GM23248 (cell line): ENCODE results near the gene PTPRF. TPM values are rescaled to one million over a fixed set of nuclear protein-coding genes. Genes with fewer than 3 reads are reported as not detected.

Experiments used
- DNase-seq: peaks from one replicate; pipeline ENCODE4 v3.0.0-alpha.2; 2015
- H2AFZ ChIP-seq: fragments of 200-600 bp; sonication (generic); 2 replicates; pipeline ENCODE4 v1.6.1; 2016; ENCODE audit warnings: antibody characterized with exemption
- H3F3A ChIP-seq: fragments of 200-600 bp; sonication (generic); 2 replicates; pipeline ENCODE4 v1.6.1; 2016; ENCODE audit warnings: mild to moderate bottlenecking, antibody characterized with exemption, mixed run types; ENCODE audit not compliant: insufficient read depth
- H3K27ac ChIP-seq: fragments of 200-600 bp; sonication (generic); 2 replicates; pipeline ENCODE4 v1.5.1; 2016; ENCODE audit warnings: mild to moderate bottlenecking
- H3K27me3 ChIP-seq: fragments of 200-600 bp; sonication (generic); replicated peaks from 2 replicates; pipeline ENCODE4 v1.6.1; 2016; ENCODE audit warnings: mild to moderate bottlenecking; ENCODE audit not compliant: insufficient read depth
- H3K36me3 ChIP-seq: fragments of 200-600 bp; sonication (generic); 2 replicates; pipeline ENCODE4 v1.6.1; 2016; ENCODE audit warnings: low read depth, mild to moderate bottlenecking
- H3K4me1 ChIP-seq: fragments of 200-600 bp; sonication (generic); 2 replicates; pipeline ENCODE4 v1.6.1; 2016; ENCODE audit warnings: mild to moderate bottlenecking; ENCODE audit not compliant: insufficient read depth
- H3K4me2 ChIP-seq: fragments of 200-600 bp; sonication (generic); one replicate; pipeline ENCODE4 v1.6.1; 2016; ENCODE audit warnings: mild to moderate bottlenecking; ENCODE audit not compliant: unreplicated experiment
- H3K4me3 ChIP-seq: fragments of 200-600 bp; sonication (generic); 2 replicates; pipeline ENCODE4 v1.5.1; 2016; ENCODE audit warnings: mild to moderate bottlenecking
- H3K79me2 ChIP-seq: fragments of 200-600 bp; sonication (generic); 2 replicates; pipeline ENCODE4 v1.6.1; 2016; ENCODE audit warnings: mild to moderate bottlenecking; ENCODE audit not compliant: insufficient read depth
- H3K9ac ChIP-seq: fragments of 200-600 bp; sonication (generic); 2 replicates; pipeline ENCODE4 v1.6.1; 2016; ENCODE audit warnings: mild to moderate bottlenecking
- H3K9me2 ChIP-seq: fragments of 200-600 bp; sonication (generic); 2 replicates; pipeline ENCODE4 v1.6.1; 2016; ENCODE audit warnings: mixed run types, mild to moderate bottlenecking, moderate library complexity; ENCODE audit not compliant: insufficient read depth
- H3K9me3 ChIP-seq: fragments of 200-600 bp; sonication (generic); one replicate; pipeline ENCODE4 v1.6.1; 2017; ENCODE audit warnings: low read depth
- H4K20me1 ChIP-seq: fragments of 200-600 bp; sonication (generic); 2 replicates; pipeline ENCODE4 v1.6.0; 2016; ENCODE audit not compliant: insufficient read depth
- EZH2 ChIP-seq: fragments of 200-600 bp; sonication (generic); IDR thresholded peaks from 2 replicates; pipeline ENCODE4 v1.6.1; 2018; ENCODE audit warnings: antibody characterized with exemption, mild to moderate bottlenecking; ENCODE audit not compliant: insufficient read depth, poor library complexity, severe bottlenecking
- EZH2phosphoT487 ChIP-seq: fragments of 200-600 bp; sonication (generic); IDR thresholded peaks from 2 replicates; pipeline ENCODE4 v1.6.1; 2018; ENCODE audit warnings: antibody characterized with exemption, moderate library complexity, mild to moderate bottlenecking, low read depth; ENCODE audit not compliant: insufficient read depth
- WGBS, 2 experiments: methylation state at CpG; one replicate each; pipeline ENCODE4 v1.1.6; 2015 to 2017; ENCODE audit warnings: low lambda C conversion rate in 2 of 2, low coverage in 1 of 2; ENCODE audit errors: missing lambda C conversion rate in 2 of 2; 5-methylcytosine and 5-hydroxymethylcytosine counted together
- in situ Hi-C: fragments of 300-500 bp; cut with MboI; formaldehyde crosslinking; loops from 2 replicates; pipeline ENCODE4 v1.15.0; 2020
- polyA plus RNA-seq: library from polyadenylated mRNA; unstranded; fragments of >200 nt; fragmentation: Nextera tagmentation; extraction: Ambion mirVana; gene quantifications from 2 replicates; pipeline ENCODE4 v1.2.1, GENCODE V29; 2016
- total RNA-seq: library from RNA; depleted of rRNA; stranded (reverse); fragments of >200 nt; shearing (Covaris generic); gene quantifications from 2 replicates; pipeline ENCODE4 v1.2.3, GENCODE V29; 2014

PTPRF gene
- total and polyA plus RNA-seq, 2 experiments from 2014 or later = 14.0 to 15.0 TPM

DNA sequence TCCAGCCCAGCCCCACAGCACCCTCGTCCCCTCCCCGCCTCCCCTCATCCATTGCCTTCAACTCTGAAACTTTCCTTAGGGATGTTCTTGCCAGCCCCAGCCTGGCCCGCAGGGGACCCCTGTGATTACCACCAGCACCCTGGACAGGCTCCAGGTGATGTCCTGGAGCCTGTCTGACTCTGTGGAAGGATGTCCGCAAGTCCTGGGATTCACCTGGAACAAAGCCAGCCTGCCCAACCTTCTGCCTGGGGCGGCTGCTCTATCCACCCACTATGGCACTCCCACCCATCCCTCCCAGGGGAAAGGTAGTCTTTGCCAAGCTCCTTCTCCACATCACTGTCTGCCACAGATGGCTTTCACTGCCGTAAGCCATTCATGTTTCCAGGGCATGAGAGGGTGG is 24.4 kb upstream of the PTPRF start:
- no peak overlapping the region for H2AFZ ChIP-seq
- H3K9ac ChIP-seq = no peak overlapping the region
- no peaks in the 10 kb centered on the region for H3K9me3 ChIP-seq
- in situ Hi-C loops = no loop called here
- no peaks in the 10 kb centered on the region for H3K27me3 ChIP-seq
- no peaks in the 10 kb centered on the region for H3F3A ChIP-seq
- H3K36me3 ChIP-seq = no peaks in the 10 kb centered on the region
- no peak for DNase-seq
- H3K9me2 ChIP-seq = no peaks in the 10 kb centered on the region
- no peak overlapping the region for H3K4me3 ChIP-seq
- no peak overlapping the region for H3K27ac ChIP-seq
- no peaks in the 10 kb centered on the region for H3K4me1 ChIP-seq
- no peak overlapping the region for H3K4me2 ChIP-seq
- WGBS, 2 experiments = 81 to 83% methylated on average over 5 to 6 of the region's 6 CpGs
- no peaks in the 10 kb centered on the region for H4K20me1 ChIP-seq
- H3K79me2 ChIP-seq = no peaks in the 10 kb centered on the region
- TF ChIP-seq EZH2phosphoT487 = no peak
- no peak for TF ChIP-seq EZH2

DNA sequence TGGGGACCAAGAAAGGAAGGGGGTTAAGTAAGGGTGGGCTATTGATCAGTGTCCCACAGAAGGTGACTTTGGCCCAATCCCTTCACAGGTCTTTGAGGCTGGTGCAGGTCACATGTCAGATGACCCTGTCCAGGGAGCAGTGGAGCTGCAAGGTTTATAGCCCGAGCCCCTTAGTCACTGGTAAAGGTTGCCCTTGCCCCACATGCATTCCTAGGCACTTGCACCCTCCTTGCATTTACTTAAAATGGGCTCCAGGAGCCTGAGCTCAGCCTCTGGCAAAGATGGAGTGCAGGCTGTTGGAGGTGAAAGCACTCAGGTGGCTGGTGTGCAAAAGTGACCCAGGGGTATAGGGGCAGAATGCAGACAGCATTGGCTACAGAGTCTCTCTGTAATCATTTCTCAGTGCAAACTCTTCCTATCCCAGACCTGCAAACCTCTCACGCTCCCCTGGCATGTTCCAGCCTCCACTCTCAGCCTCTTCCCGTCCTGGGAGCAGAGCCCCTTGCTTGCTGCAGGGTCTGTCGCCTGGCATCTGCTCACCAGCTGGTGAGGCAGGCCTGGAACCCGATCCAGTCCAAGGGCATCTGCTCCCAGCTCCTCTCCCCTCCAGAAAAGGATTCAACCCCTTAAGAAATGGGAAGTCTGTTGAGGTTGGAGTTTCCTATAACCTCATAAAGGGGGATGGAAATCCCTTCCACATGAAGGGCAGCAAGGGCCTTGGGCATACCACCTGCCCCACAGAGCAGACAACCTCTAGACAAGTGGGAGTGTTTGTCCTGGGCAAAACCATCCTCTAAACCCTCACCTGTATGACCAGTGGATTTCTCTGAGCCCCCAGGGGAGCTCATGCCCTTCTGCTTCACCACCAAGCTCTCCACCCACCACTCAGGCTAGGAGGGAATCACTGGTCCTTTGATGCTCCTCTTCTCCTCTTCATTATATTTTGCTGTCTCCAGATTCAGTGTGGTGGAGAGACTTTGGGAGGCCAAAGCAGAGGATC is 23.1 kb upstream of the PTPRF start:
- H3K36me3 ChIP-seq = no peaks in the 10 kb centered on the region
- no peak overlapping the region for H3K4me2 ChIP-seq
- DNase-seq = no peak
- no peak overlapping the region for H3K27ac ChIP-seq
- H3K27me3 ChIP-seq = no peaks in the 10 kb centered on the region
- no peak overlapping the region for H3K4me3 ChIP-seq
- H3K9me2 ChIP-seq = no peaks in the 10 kb centered on the region
- in situ Hi-C loops = no loop called here
- no peak overlapping the region for H2AFZ ChIP-seq
- TF ChIP-seq EZH2 (no peak), EZH2phosphoT487 (no peak)
- H3K9ac ChIP-seq = no peak overlapping the region
- WGBS, 2 experiments = 48 to 52% methylated on average over 5 of the region's 5 CpGs
- no peaks in the 10 kb centered on the region for H3K9me3 ChIP-seq
- no peaks in the 10 kb centered on the region for H3K4me1 ChIP-seq
- H3K79me2 ChIP-seq = no peaks in the 10 kb centered on the region
- no peaks in the 10 kb centered on the region for H4K20me1 ChIP-seq
- no peaks in the 10 kb centered on the region for H3F3A ChIP-seq

DNA sequence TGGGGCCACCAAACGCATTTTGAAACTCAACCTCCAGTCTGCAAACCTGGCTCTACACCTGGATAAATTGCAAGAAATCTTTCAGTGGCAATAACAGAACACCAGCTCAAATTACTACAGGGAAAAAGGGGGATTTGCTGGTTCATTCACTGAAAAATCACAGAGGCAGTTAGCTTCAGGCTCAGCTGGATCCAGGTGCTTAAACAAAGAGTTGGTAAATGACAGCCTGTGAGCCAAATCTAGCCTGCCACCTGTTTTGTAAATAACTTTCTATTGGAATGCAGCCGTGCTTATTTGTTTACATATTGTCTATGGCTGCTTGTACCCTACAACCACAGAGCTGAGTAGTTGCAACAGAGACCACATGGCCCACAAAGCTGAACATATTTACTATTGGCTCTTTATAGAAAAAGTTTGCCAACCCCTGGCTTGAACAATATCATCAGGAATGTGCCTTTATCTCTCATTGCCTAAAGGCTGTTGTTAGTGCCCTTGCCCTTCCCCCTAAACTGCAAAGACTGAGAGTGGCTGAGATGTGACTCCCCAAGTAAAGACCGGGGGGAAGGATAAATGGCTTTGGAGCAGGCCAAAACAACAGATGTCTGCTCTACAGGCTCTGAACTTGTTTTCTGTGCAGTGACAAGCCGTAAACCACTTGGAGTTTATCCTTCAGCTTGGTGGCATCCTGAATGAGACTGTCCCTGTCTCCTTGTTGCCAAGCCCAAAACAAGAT is 21.5 kb upstream of the PTPRF start:
- no peak overlapping the region for H3K4me2 ChIP-seq
- no peaks in the 10 kb centered on the region for H3K36me3 ChIP-seq
- H2AFZ ChIP-seq = no peak overlapping the region
- H3K4me1 ChIP-seq = no peaks in the 10 kb centered on the region
- no peaks in the 10 kb centered on the region for H3K9me3 ChIP-seq
- no peaks in the 10 kb centered on the region for H3K9me2 ChIP-seq
- DNase-seq = no peak
- no peaks in the 10 kb centered on the region for H3K27me3 ChIP-seq
- no peak overlapping the region for H3K9ac ChIP-seq
- no peaks in the 10 kb centered on the region for H3F3A ChIP-seq
- in situ Hi-C loops = no loop called here
- H4K20me1 ChIP-seq = no peaks in the 10 kb centered on the region
- H3K79me2 ChIP-seq = no peaks in the 10 kb centered on the region
- no peak overlapping the region for H3K27ac ChIP-seq
- TF ChIP-seq EZH2phosphoT487 (no peak), EZH2 (no peak)
- 51 to 52% methylated on average over 4 of the region's 4 CpGs for WGBS, 2 experiments
- H3K4me3 ChIP-seq = no peak overlapping the region

DNA sequence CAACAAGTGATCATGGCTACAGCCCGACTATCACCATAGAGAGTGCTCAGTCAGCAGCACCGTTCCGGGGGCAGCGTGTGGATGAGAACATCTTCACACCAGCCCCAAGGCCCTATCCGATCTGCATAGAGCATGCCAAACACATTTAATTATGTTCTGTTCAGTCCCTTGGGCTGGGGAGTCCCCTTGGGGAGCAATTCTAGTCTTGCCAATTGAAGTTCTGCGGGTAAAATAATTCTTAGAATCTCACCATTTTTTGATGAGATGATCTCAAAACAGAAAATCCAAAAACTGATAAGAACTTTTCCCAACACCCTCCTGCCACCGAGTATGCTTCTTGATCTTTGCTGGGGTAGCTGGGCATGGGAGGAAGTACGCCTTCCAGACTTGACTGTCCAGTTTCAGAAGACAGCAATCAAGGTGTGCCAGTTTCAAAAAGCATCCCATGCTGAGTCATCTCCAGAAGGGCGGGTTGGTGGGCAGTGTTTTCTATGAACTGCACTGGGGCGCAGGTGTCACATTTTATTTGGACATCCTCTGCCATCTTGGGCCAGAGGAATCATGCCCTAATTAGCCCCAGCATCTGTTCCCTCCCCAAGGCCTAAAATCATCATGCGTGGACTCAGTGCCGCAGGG is 20.8 kb upstream of the PTPRF start:
- DNase-seq = no peak
- no peaks in the 10 kb centered on the region for H3F3A ChIP-seq
- no peaks in the 10 kb centered on the region for H4K20me1 ChIP-seq
- 62 to 69% methylated on average over 12 of the region's 12 CpGs for WGBS, 2 experiments
- no peak overlapping the region for H3K4me3 ChIP-seq
- no peak overlapping the region for H3K9ac ChIP-seq
- no peak overlapping the region for H3K27ac ChIP-seq
- no peaks in the 10 kb centered on the region for H3K9me3 ChIP-seq
- in situ Hi-C loops = no loop called here
- no peaks in the 10 kb centered on the region for H3K36me3 ChIP-seq
- no peak overlapping the region for H3K4me2 ChIP-seq
- no peaks in the 10 kb centered on the region for H3K79me2 ChIP-seq
- no peak overlapping the region for H2AFZ ChIP-seq
- no peaks in the 10 kb centered on the region for H3K9me2 ChIP-seq
- TF ChIP-seq EZH2 (no peak), EZH2phosphoT487 (no peak)
- no peaks in the 10 kb centered on the region for H3K27me3 ChIP-seq
- no peaks in the 10 kb centered on the region for H3K4me1 ChIP-seq
